ENCODE data around the gene RALA. TPM values are rescaled to one million over a fixed set of nuclear protein-coding genes. Genes with fewer than 3 reads are reported as not detected.
"Not testable (repeated sequence)": the region's sequence is repeated elsewhere in the genome, so short reads cannot be mapped to it uniquely, and the experiment has no call there.

RALA gene
- total and polyA plus RNA-seq, 3 donors from 2014 or later, result 13.6 to 27.9 (median 15.9) TPM

- no peaks in the 10 kb centered on the region for H3K4me1 ChIP-seq
- intact Hi-C loops (cut with DNase I; ENCODE audit: low total_unique reads), result no loop called here
Measured at GRCh38 chr7:39688611-39689480, 65.5 kb downstream of the RALA start.

GRCh38 chr7:39691821-39692220 lies 68.4 kb downstream of the RALA start:
- Histone ChIP-seq H3K4me1 (no peaks in the 10 kb centered on the region), H3K27ac (no peak overlapping the region), H3K36me3 (ENCODE audit: low read depth, missing control alignments) (no peaks in the 10 kb centered on the region), H3K27me3 (no peaks in the 10 kb centered on the region), H3K9me3 (no peaks in the 10 kb centered on the region), H3K4me3 (no peak overlapping the region)
- 78 to 87% methylated on average over 2 of the region's 2 CpGs for WGBS, 2 donors
- intact Hi-C loops (cut with DNase I; ENCODE audit: low total_unique reads), result no loop called here
- no peak for DNase-seq
- no peak for TF ChIP-seq POLR2A (IDR thresholded peaks at IDR 0.05)
- TF ChIP-seq CTCF (IDR thresholded peaks at IDR 0.05), result no peak

More at GRCh38 chr7:39688611-39689480, 65.5 kb downstream of the RALA start:
- Histone ChIP-seq H3K9me3 (no peaks in the 10 kb centered on the region), H3K27ac (no peak overlapping the region), H3K4me3 (no peak overlapping the region), H3K36me3 (ENCODE audit: low read depth, missing control alignments) (no peaks in the 10 kb centered on the region), H3K27me3 (no peaks in the 10 kb centered on the region)
- WGBS, 2 donors, result 93 to 95% methylated on average over 9 of the region's 9 CpGs
- TF ChIP-seq POLR2A (IDR thresholded peaks at IDR 0.05) (no peak), CTCF (IDR thresholded peaks at IDR 0.05) (no peak)
- no peak for DNase-seq

- H3K4me1 ChIP-seq; DNase-seq; H3K27ac ChIP-seq; H3K4me3 ChIP-seq; H3K9me3 ChIP-seq; intact Hi-C loops (cut with DNase I; ENCODE audit: low total_unique reads); H3K27me3 ChIP-seq; H3K36me3 ChIP-seq (ENCODE audit: low read depth, missing control alignments): not testable (repeated sequence)
- WGBS, 2 donors, result 94 to 97% methylated on average over 4 of the region's 4 CpGs
Measured at GRCh38 chr7:39693086-39693485, 69.7 kb downstream of the RALA start.

GRCh38 chr7:39693812-39694211 lies 70.4 kb downstream of the RALA start:
- Histone ChIP-seq H3K9me3 (no peaks in the 10 kb centered on the region), H3K4me3 (no peak overlapping the region), H3K27me3 (no peaks in the 10 kb centered on the region), H3K36me3 (ENCODE audit: low read depth, missing control alignments) (no peaks in the 10 kb centered on the region), H3K27ac (no peak overlapping the region), H3K4me1 (no peaks in the 10 kb centered on the region)
- TF ChIP-seq CTCF (IDR thresholded peaks at IDR 0.05), result no peak
- no peak for TF ChIP-seq POLR2A (IDR thresholded peaks at IDR 0.05)
- DNase-seq, result no peak
- intact Hi-C loops (cut with DNase I; ENCODE audit: low total_unique reads), result no loop called here
- 86 to 93% methylated on average over 2 of the region's 2 CpGs for WGBS, 2 donors

GRCh38 chr7:39695852-39696586 lies 72.6 kb downstream of the RALA start:
- Histone ChIP-seq H3K4me1 (no peaks in the 10 kb centered on the region), H3K4me3 (no peak overlapping the region), H3K27me3 (no peaks in the 10 kb centered on the region), H3K36me3 (ENCODE audit: low read depth, missing control alignments) (no peaks in the 10 kb centered on the region), H3K9me3 (no peaks in the 10 kb centered on the region), H3K27ac (no peak overlapping the region)
- intact Hi-C loops (cut with DNase I; ENCODE audit: low total_unique reads), result no loop called here
- no peak for DNase-seq
- TF ChIP-seq POLR2A (IDR thresholded peaks at IDR 0.05) (no peak), CTCF (IDR thresholded peaks at IDR 0.05) (no peak)
- 78 to 79% methylated on average over 3 of the region's 3 CpGs for WGBS, 2 donors

Data from testis (tissue), 3 donors.